Skeletal muscle satellite cell (primary cell): Measurements from ENCODE around the gene P2RY8.
"Not testable (repeated sequence)": the region's sequence is repeated elsewhere in the genome, so short reads cannot be mapped to it uniquely, and the experiment has no call there.

ENCODE experiments used
- H3K27me3 ChIP-seq: 2 replicates; pipeline ENCODE4 v1.7.0; 2013; ENCODE audit warnings: low read length; ENCODE audit not compliant: control insufficient read depth, insufficient read depth
- H3K36me3 ChIP-seq: 2 replicates; pipeline ENCODE4 v1.7.0; 2013; ENCODE audit warnings: mild to moderate bottlenecking, control low read depth, low read length; ENCODE audit not compliant: insufficient read depth
- H3K4me1 ChIP-seq: 2 replicates; pipeline ENCODE4 v1.7.0; 2013; ENCODE audit warnings: low read length; ENCODE audit not compliant: control insufficient read depth, insufficient read depth
- H3K4me2 ChIP-seq: 2 replicates; pipeline ENCODE4 v1.7.0; 2013; ENCODE audit warnings: mild to moderate bottlenecking, low read length
- H3K4me3 ChIP-seq: 2 replicates; pipeline ENCODE4 v1.7.0; 2013; ENCODE audit warnings: low read length
- H3K9ac ChIP-seq: 2 replicates; pipeline ENCODE4 v1.7.0; 2013; ENCODE audit warnings: mild to moderate bottlenecking, low read depth, low read length, moderate library complexity
- H3K9me3 ChIP-seq: replicated peaks from 2 replicates; pipeline ENCODE4 v1.7.0; 2013; ENCODE audit warnings: mild to moderate bottlenecking, control low read depth, low read length

The P2RY8 gene

GRCh38 chrX:1443496-1444075 lies 93.4 kb downstream of the P2RY8 start:
- Histone ChIP-seq H3K4me2 (no peak overlapping the region), H3K4me3 (no peak overlapping the region), H3K4me1 (no peaks in the 10 kb centered on the region), H3K9ac (no peak overlapping the region), H3K27me3 (no peaks in the 10 kb centered on the region), H3K9me3 (no peaks in the 10 kb centered on the region), H3K36me3 (peaks cover 3% of the 10 kb centered on the region)

GRCh38 chrX:1442724-1443367 lies 94.1 kb downstream of the P2RY8 start:
- peaks cover 6% of the 10 kb centered on the region for H3K36me3 ChIP-seq
- H3K9me3 ChIP-seq, result no peaks in the 10 kb centered on the region
- H3K4me2 ChIP-seq, result no peak overlapping the region
- H3K4me1 ChIP-seq, result no peaks in the 10 kb centered on the region
- H3K4me3 ChIP-seq, result no peak overlapping the region
- no peaks in the 10 kb centered on the region for H3K27me3 ChIP-seq
- H3K9ac ChIP-seq, result no peak overlapping the region

GRCh38 chrX:1442016-1442665 lies 94.8 kb downstream of the P2RY8 start:
- H3K4me1 ChIP-seq, result no peaks in the 10 kb centered on the region
- H3K9ac ChIP-seq, result no peak overlapping the region
- no peaks in the 10 kb centered on the region for H3K27me3 ChIP-seq
- no peak overlapping the region for H3K4me3 ChIP-seq
- no peaks in the 10 kb centered on the region for H3K9me3 ChIP-seq
- no peak overlapping the region for H3K4me2 ChIP-seq
- peaks cover 6% of the 10 kb centered on the region for H3K36me3 ChIP-seq

- Histone ChIP-seq H3K27me3 (no peaks in the 10 kb centered on the region), H3K9me3 (no peaks in the 10 kb centered on the region), H3K4me2 (no peak overlapping the region), H3K36me3 (peaks cover 17% of the 10 kb centered on the region), H3K4me3 (no peak overlapping the region), H3K4me1 (no peaks in the 10 kb centered on the region), H3K9ac (no peak overlapping the region)
Observed at GRCh38 chrX:1440506-1440905, 96.5 kb downstream of the P2RY8 start.

GRCh38 chrX:1435241-1435895 lies 101.6 kb downstream of the P2RY8 start:
- Histone ChIP-seq H3K9ac (no peak overlapping the region), H3K4me3 (no peak overlapping the region), H3K4me2 (no peak overlapping the region), H3K4me1 (no peaks in the 10 kb centered on the region), H3K27me3 (no peaks in the 10 kb centered on the region), H3K36me3 (peaks cover 30% of the 10 kb centered on the region), H3K9me3 (no peaks in the 10 kb centered on the region)

GRCh38 chrX:1434871-1435240 lies 102.1 kb downstream of the P2RY8 start:
- no peaks in the 10 kb centered on the region for H3K9me3 ChIP-seq
- H3K4me3 ChIP-seq, result no peak overlapping the region
- H3K27me3 ChIP-seq, result no peaks in the 10 kb centered on the region
- peaks cover 30% of the 10 kb centered on the region for H3K36me3 ChIP-seq
- H3K4me2 ChIP-seq, result no peak overlapping the region
- no peaks in the 10 kb centered on the region for H3K4me1 ChIP-seq
- no peak overlapping the region for H3K9ac ChIP-seq

GRCh38 chrX:1433646-1434357 lies 103.2 kb downstream of the P2RY8 start:
- Histone ChIP-seq H3K4me1 (no peaks in the 10 kb centered on the region), H3K9me3 (no peaks in the 10 kb centered on the region), H3K9ac (no peak overlapping the region), H3K36me3 (peaks cover 28% of the 10 kb centered on the region), H3K27me3 (no peaks in the 10 kb centered on the region), H3K4me3 (no peak overlapping the region), H3K4me2 (no peak overlapping the region)

GRCh38 chrX:1430451-1430850 lies 106.5 kb downstream of the P2RY8 start:
- H3K4me2 ChIP-seq, result no peak overlapping the region
- peaks cover 27% of the 10 kb centered on the region for H3K36me3 ChIP-seq
- no peak overlapping the region for H3K9ac ChIP-seq
- H3K4me3 ChIP-seq, result no peak overlapping the region
- no peaks in the 10 kb centered on the region for H3K27me3 ChIP-seq
- H3K9me3 ChIP-seq, result no peaks in the 10 kb centered on the region
- H3K4me1 ChIP-seq, result no peaks in the 10 kb centered on the region

- H3K36me3 ChIP-seq, result peaks cover 24% of the 10 kb centered on the region
- no peak overlapping the region for H3K9ac ChIP-seq
- H3K4me2 ChIP-seq, result no peak overlapping the region
Observed at GRCh38 chrX:1427756-1428155, 109.2 kb downstream of the P2RY8 start.

GRCh38 chrX:1426321-1426720 lies 110.7 kb downstream of the P2RY8 start:
- not testable (repeated sequence) for H3K4me1 ChIP-seq, H3K4me2 ChIP-seq, H3K4me3 ChIP-seq, H3K9ac ChIP-seq, H3K27me3 ChIP-seq
- peaks cover 28% of the 10 kb centered on the region for H3K36me3 ChIP-seq
- peaks cover 11% of the 10 kb centered on the region for H3K9me3 ChIP-seq

More at GRCh38 chrX:1427756-1428155, 109.2 kb downstream of the P2RY8 start:
- Histone ChIP-seq H3K4me1 (no peaks in the 10 kb centered on the region), H3K9me3 (no peaks in the 10 kb centered on the region), H3K27me3 (no peaks in the 10 kb centered on the region), H3K4me3 (no peak overlapping the region)

GRCh38 chrX:1425381-1425780 lies 111.6 kb downstream of the P2RY8 start:
- peaks cover 31% of the 10 kb centered on the region for H3K36me3 ChIP-seq
- H3K4me2 ChIP-seq, result no peak overlapping the region
- peaks cover 12% of the 10 kb centered on the region for H3K9me3 ChIP-seq
- no peaks in the 10 kb centered on the region for H3K27me3 ChIP-seq
- H3K4me3 ChIP-seq, result no peak overlapping the region
- H3K4me1 ChIP-seq, result no peaks in the 10 kb centered on the region
- no peak overlapping the region for H3K9ac ChIP-seq
